H1 (cell line): ENCODE results near the gene CHD2. TPM values are rescaled to one million over a fixed set of nuclear protein-coding genes. Genes with fewer than 3 reads are reported as not detected.

Source experiments
- CTCF ChIA-PET: fragments of 300-600 bp; sonication (Branson Sonifier 250); formaldehyde crosslinking; loops from one replicate; lab custom pipeline; 2021; ENCODE audit not compliant: partially characterized antibody; lab: Charles Lee
- POLR2A ChIA-PET: fragments of 300-600 bp; sonication (Branson Sonifier 250); formaldehyde crosslinking; loops from one replicate; lab custom pipeline; 2021; ENCODE audit warnings: inconsistent platforms; ENCODE audit not compliant: partially characterized antibody; lab: Charles Lee
- DNase-seq, 2 experiments: peaks; one replicate each; pipeline versions ENCODE4 v3.0.0 to v3.0.0-alpha.2; 2010 to 2022; ENCODE audit warnings: low spot score in 2 of 2, low read depth in 1 of 2, mixed read lengths in 1 of 2
- FAIRE-seq: peaks from 2 replicates; lab custom pipeline; 2011; peaks lifted over from hg19 to GRCh38; lab: Jason Lieb, UNC
- H2AFZ ChIP-seq: 2 replicates; pipeline ENCODE4 v1.8.1; 2012; ENCODE audit warnings: low read length, inconsistent platforms
- H2AK5ac ChIP-seq: 2 replicates; pipeline ENCODE4 v1.6.1; 2013; ENCODE audit warnings: low read depth, low read length
- H2BK120ac ChIP-seq: replicated peaks from 2 replicates; pipeline ENCODE3; 2013; ENCODE audit warnings: low read depth, low read length, inconsistent platforms
- H2BK12ac ChIP-seq: 2 replicates; pipeline ENCODE4 v1.6.1; 2013; ENCODE audit warnings: low read depth, low read length
- H2BK15ac ChIP-seq: 2 replicates; pipeline ENCODE4 v1.6.1; 2013; ENCODE audit warnings: low read length
- H2BK20ac ChIP-seq: 2 replicates; pipeline ENCODE4 v1.6.1; 2013; ENCODE audit warnings: low read length
- H2BK5ac ChIP-seq: 2 replicates; pipeline ENCODE4 v1.6.1; 2013; ENCODE audit warnings: low read depth, low read length
- H3K14ac ChIP-seq: 2 replicates; pipeline ENCODE4 v1.6.1; 2013; ENCODE audit warnings: inconsistent platforms; ENCODE audit not compliant: insufficient read length
- H3K18ac ChIP-seq: 2 replicates; pipeline ENCODE4 v1.6.1; 2013; ENCODE audit warnings: low read length; ENCODE audit errors: extremely low read depth
- H3K23ac ChIP-seq: 2 replicates; pipeline ENCODE4 v1.6.1; 2013; ENCODE audit warnings: inconsistent platforms; ENCODE audit not compliant: insufficient read length
- H3K23me2 ChIP-seq: 2 replicates; pipeline ENCODE4 v1.6.1; 2013; ENCODE audit warnings: low read depth, low read length
- H3K27ac ChIP-seq: 2 replicates; pipeline ENCODE4 v1.6.1; 2011; ENCODE audit warnings: low read depth, low read length, inconsistent platforms
- H3K27me3 ChIP-seq, 4 experiments: replicated peaks in 1 of 4; 1 replicate in 1 of 4; 2 replicates in 3 of 4; pipeline versions ENCODE4 v1.6.1 to v1.8.1; 2011 to 2013; ENCODE audit warnings: low read length in 3 of 4, mild to moderate bottlenecking in 3 of 4, inconsistent platforms in 2 of 4, mixed read lengths in 2 of 4, moderate library complexity in 1 of 4; ENCODE audit not compliant: control insufficient read depth in 3 of 4, insufficient read depth in 3 of 4; ENCODE audit errors: extremely low read depth in 1 of 4
- H3K36me3 ChIP-seq, 4 experiments: 2 replicates each; pipeline versions ENCODE4 v1.6.1 to v1.8.1; 2011 to 2013; ENCODE audit warnings: mild to moderate bottlenecking in 4 of 4, low read length in 3 of 4, moderate library complexity in 2 of 4, control low read depth in 1 of 4, inconsistent platforms in 1 of 4; ENCODE audit not compliant: insufficient read depth in 4 of 4, control insufficient read depth in 2 of 4
- H3K4ac ChIP-seq: replicated peaks from 2 replicates; pipeline ENCODE3; 2013; ENCODE audit warnings: low read length, low read depth, mixed read lengths, inconsistent platforms; ENCODE audit not compliant: insufficient read length
- H3K4me1 ChIP-seq, 4 experiments: replicated peaks in 1 of 4; 1 replicate in 1 of 4; 2 replicates in 3 of 4; pipeline versions ENCODE4 v1.6.1 to v1.8.1; 2011 to 2013; ENCODE audit warnings: low read length in 3 of 4, inconsistent platforms in 2 of 4, mixed read lengths in 1 of 4; ENCODE audit not compliant: insufficient read depth in 4 of 4, control insufficient read depth in 3 of 4
- H3K4me2 ChIP-seq, 2 experiments: 2 replicates each; pipeline versions ENCODE4 v1.6.1 to v1.8.1; 2011 to 2013; ENCODE audit warnings: low read depth in 2 of 2, low read length in 2 of 2, control low read depth in 1 of 2, inconsistent platforms in 1 of 2, mild to moderate bottlenecking in 1 of 2; ENCODE audit not compliant: insufficient read depth in 1 of 2
- H3K4me3 ChIP-seq, 4 experiments: fragments of 200-600, 300-600 bp in 1 of 4; sonication (generic), shearing (Covaris generic), sonication (Bioruptor Twin) in 1 of 4; 2 replicates each; pipeline versions ENCODE4 v1.5.1 to v1.8.1; 2011 to 2016; ENCODE audit warnings: low read length in 4 of 4, low read depth in 3 of 4, control low read depth in 2 of 4, inconsistent platforms in 2 of 4, mild to moderate bottlenecking in 2 of 4, mixed read lengths in 1 of 4, moderate library complexity in 1 of 4; ENCODE audit not compliant: insufficient read depth in 2 of 4; ENCODE audit errors: extremely low read depth in 1 of 4
- H3K56ac ChIP-seq: replicated peaks from 2 replicates; pipeline ENCODE3; 2013; ENCODE audit warnings: low read depth, mild to moderate bottlenecking, mixed read lengths, low read length, inconsistent platforms; ENCODE audit not compliant: insufficient read length
- H3K79me1 ChIP-seq: 2 replicates; pipeline ENCODE4 v1.6.1; 2013; ENCODE audit warnings: low read depth, low read length, control low read depth
- H3K79me2 ChIP-seq, 2 experiments: 2 replicates each; pipeline versions ENCODE4 v1.6.1 to v1.8.1; 2012 to 2013; ENCODE audit warnings: low read length in 2 of 2, mild to moderate bottlenecking in 2 of 2, inconsistent platforms in 1 of 2; ENCODE audit not compliant: insufficient read depth in 2 of 2, control insufficient read depth in 1 of 2
- H3K9ac ChIP-seq, 4 experiments: replicated peaks in 1 of 4; 1 replicate in 1 of 4; 2 replicates in 3 of 4; pipeline versions ENCODE4 v1.6.1 to v1.8.1; 2011 to 2013; ENCODE audit warnings: low read depth in 3 of 4, low read length in 3 of 4, control low read depth in 2 of 4, mild to moderate bottlenecking in 2 of 4, moderate library complexity in 2 of 4, inconsistent platforms in 1 of 4; ENCODE audit errors: extremely low read depth in 1 of 4
- H3K9me3 ChIP-seq, 2 experiments: 2 replicates each; pipeline versions ENCODE4 v1.6.1 to v1.8.1; 2012 to 2013; ENCODE audit warnings: mild to moderate bottlenecking in 2 of 2, moderate library complexity in 2 of 2, control low read depth in 1 of 2, inconsistent platforms in 1 of 2, low read depth in 1 of 2, low read length in 1 of 2, mixed read lengths in 1 of 2; ENCODE audit not compliant: insufficient read depth in 2 of 2
- H4K20me1 ChIP-seq, 2 experiments: replicated peaks in 1 of 2; 2 replicates each; pipeline versions ENCODE3 to v1.8.1; 2011 to 2013; ENCODE audit warnings: inconsistent platforms in 2 of 2, low read length in 2 of 2, mild to moderate bottlenecking in 1 of 2; ENCODE audit not compliant: insufficient read depth in 2 of 2, control insufficient read depth in 1 of 2
- H4K5ac ChIP-seq: 2 replicates; pipeline ENCODE4 v1.6.1; 2013; ENCODE audit warnings: low read length, low read depth, mixed read lengths, inconsistent platforms; ENCODE audit not compliant: insufficient read length
- H4K8ac ChIP-seq: 2 replicates; pipeline ENCODE4 v1.8.0; 2013; ENCODE audit warnings: mild to moderate bottlenecking, moderate library complexity, low read length, inconsistent platforms; ENCODE audit not compliant: insufficient read depth; ENCODE audit errors: extremely low read depth
- H4K91ac ChIP-seq: replicated peaks from 2 replicates; pipeline ENCODE3; 2013; ENCODE audit warnings: low read length, mixed read lengths, inconsistent platforms; ENCODE audit not compliant: insufficient read length
- BCL11A ChIP-seq, 2 experiments: IDR thresholded peaks; one replicate each; pipeline ENCODE4 v1.6.1; 2011; ENCODE audit warnings: low read depth in 2 of 2, low read length in 2 of 2, mild to moderate bottlenecking in 2 of 2
- EGR1 ChIP-seq: IDR thresholded peaks from 2 replicates; pipeline ENCODE4 v1.6.1; 2011; ENCODE audit warnings: low read depth, low read length, borderline replicate concordance
- GTF2F1 ChIP-seq: IDR thresholded peaks from 2 replicates; pipeline ENCODE4 v1.6.1; 2012; ENCODE audit warnings: low read depth, low read length, improper control_type of control experiment, borderline replicate concordance
- NANOG ChIP-seq: IDR thresholded peaks from 2 replicates; pipeline ENCODE4 v1.6.1; 2011; ENCODE audit warnings: low read length, low read depth, mild to moderate bottlenecking, inconsistent platforms; ENCODE audit not compliant: insufficient read depth, poor library complexity, severe bottlenecking
- POU5F1 ChIP-seq: IDR thresholded peaks from 2 replicates; pipeline ENCODE4 v1.6.1; 2011; ENCODE audit warnings: low read depth, mild to moderate bottlenecking, low read length, moderate library complexity
- RAD21 ChIP-seq, 2 experiments: IDR thresholded peaks in 1 of 2; conservative IDR thresholded peaks in 1 of 2; 2 replicates each; pipeline ENCODE4 v1.6.1; 2011; ENCODE audit warnings: low read depth in 2 of 2, low read length in 2 of 2, improper control_type of control experiment in 1 of 2, inconsistent platforms in 1 of 2, mild to moderate bottlenecking in 1 of 2, moderate library complexity in 1 of 2
- SUZ12 ChIP-seq: fragments of 200-600 bp; sonication (generic); IDR thresholded peaks from 2 replicates; pipeline ENCODE4 v1.6.1; 2012; ENCODE audit warnings: mild to moderate bottlenecking, inconsistent platforms, low read length, moderate library complexity, mixed read lengths
- TAF7 ChIP-seq: optimal IDR thresholded peaks from 2 replicates; pipeline ENCODE3; 2011; ENCODE audit warnings: low read depth, mild to moderate bottlenecking, inconsistent platforms, low read length, moderate library complexity, borderline replicate concordance
- YY1 ChIP-seq: IDR thresholded peaks from 2 replicates; pipeline ENCODE4 v1.6.1; 2011; ENCODE audit warnings: low read depth, mild to moderate bottlenecking, low read length
- WGBS, 2 experiments: shearing (Covaris generic) in 1 of 2; methylation state at CpG; one replicate each; pipeline versions ENCODE4 v1.1.6 to v1.1.7; 2013 to 2015; ENCODE audit warnings: low lambda C conversion rate in 2 of 2, mixed read lengths in 2 of 2, inconsistent platforms in 1 of 2, low coverage in 1 of 2, missing lambda C conversion rate in 1 of 2; ENCODE audit not compliant: insufficient replicate concordance in 2 of 2, insufficient coverage in 1 of 2, insufficient read length in 1 of 2; ENCODE audit errors: extremely low coverage in 1 of 2, missing lambda C conversion rate in 1 of 2; 5-methylcytosine and 5-hydroxymethylcytosine counted together
- polyA plus RNA-seq, 7 experiments: library from polyadenylated mRNA; depleted of rRNA in 3 of 7; stranded (reverse) in 5 of 7; unstranded in 2 of 7; fragments of >200 nt in 5 of 7; fragments of 200-250 nt in 2 of 7; gene quantifications; 1 replicate in 5 of 7; 2 replicates in 1 of 7; 4 replicates in 1 of 7; pipeline versions ENCODE4 v1.2.1 to v1.2.3, GENCODE V29; 2011 to 2013; ENCODE audit warnings: missing spikeins in 2 of 7, mixed read lengths in 2 of 7
- total RNA-seq: library from RNA; stranded (reverse); fragmentation: NEBNext Ultra II Directional; extraction: Animal tissue kit (Norgen Biotek cat#: 25700); gene quantifications from 2 replicates; pipeline ENCODE4 v1.2.1, GENCODE V29; 2021
- TF ChIP-seq, protein P1 (sequence below): IDR thresholded peaks from 2 replicates; pipeline ENCODE4 v1.6.1; 2011; ENCODE audit warnings: low read length, improper control_type of control experiment
- TF ChIP-seq, protein P2 (sequence below): IDR thresholded peaks from 2 replicates; pipeline ENCODE4 v1.6.1; 2012; ENCODE audit warnings: inconsistent platforms

Gene CHD2
- total and polyA plus RNA-seq, 2 of the 8 experiments (the other 6 are each of a cell fraction or from before 2014, with no cell fraction given): 28.8 to 70.0 TPM

- DNase-seq (no peak), FAIRE-seq (no peak)
- H2BK5ac ChIP-seq: no peak overlapping the region
- no peaks in the 10 kb centered on the region for H3K23me2 ChIP-seq
- H4K20me1 ChIP-seq: peaks cover 0 to 10% of the 10 kb centered on the region in 2 experiments
- H3K27me3 ChIP-seq: no peaks in the 10 kb centered on the region
- no peak overlapping the region for H2AFZ ChIP-seq
- H3K36me3 ChIP-seq: peaks cover 62 to 94% (median 82%) of the 10 kb centered on the region in 4 experiments
- no peak overlapping the region for H3K4ac ChIP-seq
- no peaks in the 10 kb centered on the region for H3K9me3 ChIP-seq
- ChIA-PET CTCF (interaction anchor here (1.0 to 5.2 kb wide), 4 partner anchors 9 to 68 kb away, joined by 3 to 38 read pairs (median 6); no protein-coding TSS in a partner anchor), POLR2A (interaction anchor here (1.3 to 1.4 kb wide), 2 partner anchors 9 to 53 kb away, joined by 4 to 5 read pairs; no protein-coding TSS in a partner anchor)
- no peak overlapping the region for H3K9ac ChIP-seq
- H3K14ac ChIP-seq: no peak overlapping the region
- 90% methylated on average over 10 of the region's 10 CpGs; no CpG with 5 or more reads in 1 of the 2 experiments for WGBS, 2 experiments
- H3K79me2 ChIP-seq: peaks cover 0 to 5% of the 10 kb centered on the region in 2 experiments; a peak in 1 of 4 replicates
- H4K5ac ChIP-seq: no peak overlapping the region
- no peak overlapping the region for H2BK12ac ChIP-seq
- no peaks in the 10 kb centered on the region for H3K4me1 ChIP-seq
- no peak overlapping the region for H3K56ac ChIP-seq
- H2BK15ac ChIP-seq: no peak overlapping the region
- H2BK20ac ChIP-seq: no peak overlapping the region
- no peak overlapping the region for H2AK5ac ChIP-seq
- H4K8ac ChIP-seq: no peak overlapping the region
- peaks cover 5% of the 10 kb centered on the region; the same call in 1 of the 2 replicates for H3K79me1 ChIP-seq
- H3K4me2 ChIP-seq: no peak overlapping the region
- no peak overlapping the region for H3K18ac ChIP-seq
- H3K4me3 ChIP-seq: no peak overlapping the region
- H4K91ac ChIP-seq: no peak overlapping the region
- no peak overlapping the region for H2BK120ac ChIP-seq
- no peak overlapping the region for H3K23ac ChIP-seq
- no peak overlapping the region for H3K27ac ChIP-seq
- TF ChIP-seq, protein P1, sequence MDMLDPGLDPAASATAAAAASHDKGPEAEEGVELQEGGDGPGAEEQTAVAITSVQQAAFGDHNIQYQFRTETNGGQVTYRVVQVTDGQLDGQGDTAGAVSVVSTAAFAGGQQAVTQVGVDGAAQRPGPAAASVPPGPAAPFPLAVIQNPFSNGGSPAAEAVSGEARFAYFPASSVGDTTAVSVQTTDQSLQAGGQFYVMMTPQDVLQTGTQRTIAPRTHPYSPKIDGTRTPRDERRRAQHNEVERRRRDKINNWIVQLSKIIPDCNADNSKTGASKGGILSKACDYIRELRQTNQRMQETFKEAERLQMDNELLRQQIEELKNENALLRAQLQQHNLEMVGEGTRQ: no peak
- TF ChIP-seq NANOG: no peak
- TF ChIP-seq TAF7: no peak
- TF ChIP-seq RAD21 (IDR thresholded peaks at IDR 0.05 in 1 of 2, conservative IDR thresholded peaks at IDR 0.05 in 1 of 2; ENCODE audit: low read depth in 2 of 2, low read length in 2 of 2): no peak
- TF ChIP-seq YY1: no peak
- TF ChIP-seq GTF2F1: no peak
- TF ChIP-seq EGR1: no peak
- no peak for TF ChIP-seq BCL11A (IDR thresholded peaks at IDR 0.05; ENCODE audit: low read depth in 2 of 2, low read length in 2 of 2)
- TF ChIP-seq SUZ12: no peak
- TF ChIP-seq, protein P2, sequence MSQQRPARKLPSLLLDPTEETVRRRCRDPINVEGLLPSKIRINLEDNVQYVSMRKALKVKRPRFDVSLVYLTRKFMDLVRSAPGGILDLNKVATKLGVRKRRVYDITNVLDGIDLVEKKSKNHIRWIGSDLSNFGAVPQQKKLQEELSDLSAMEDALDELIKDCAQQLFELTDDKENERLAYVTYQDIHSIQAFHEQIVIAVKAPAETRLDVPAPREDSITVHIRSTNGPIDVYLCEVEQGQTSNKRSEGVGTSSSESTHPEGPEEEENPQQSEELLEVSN: no peak
- TF ChIP-seq POU5F1: no peak
Observed at GRCh38 chr15:93019971-93020370, 119.8 kb downstream of the CHD2 start.
